GM21825 (cell line): ENCODE measurements around the gene ITPRIPL1.

Experiments used
- ATAC-seq: cut with Tn5 transposase; IDR thresholded peaks from one replicate; pipeline ENCODE4 v1.9.1; 2021; ENCODE audit warnings: mild to moderate bottlenecking, moderate library complexity; ENCODE audit not compliant: unreplicated experiment

Gene ITPRIPL1

GRCh38 chr2:96353606-96354101 lies 28.5 kb downstream of the ITPRIPL1 start:
- ATAC-seq: no peak

DNA sequence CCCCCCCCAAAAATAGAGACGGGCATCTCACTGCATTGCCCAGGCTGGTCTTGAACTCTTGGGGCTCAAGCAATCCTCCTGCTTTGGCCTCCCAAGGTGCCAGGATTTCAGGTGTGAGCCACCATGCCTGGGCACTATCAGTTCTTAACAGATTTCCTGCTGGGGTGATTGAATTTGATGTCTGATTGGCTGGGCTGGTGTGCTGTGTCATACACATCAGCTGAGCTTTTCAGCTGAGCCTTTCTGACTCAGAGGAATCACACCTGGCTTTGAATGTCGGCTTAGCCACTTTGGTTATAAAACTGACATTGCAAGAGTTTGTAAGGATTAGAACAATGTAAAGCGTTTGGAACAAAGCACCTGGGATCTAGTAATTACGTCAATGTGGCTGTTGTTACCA lies 29.4 kb downstream of the ITPRIPL1 start:
- ATAC-seq: no peak

- no peak for ATAC-seq
Measured at GRCh38 chr2:96356889-96357288, 31.8 kb downstream of the ITPRIPL1 start.

- ATAC-seq: no peak
Measured at GRCh38 chr2:96359310-96359709, 34.2 kb downstream of the ITPRIPL1 start.

GRCh38 chr2:96359866-96360265 lies 34.7 kb downstream of the ITPRIPL1 start:
- no peak for ATAC-seq

- no peak for ATAC-seq
Measured at GRCh38 chr2:96361751-96362150, 36.6 kb downstream of the ITPRIPL1 start.

DNA sequence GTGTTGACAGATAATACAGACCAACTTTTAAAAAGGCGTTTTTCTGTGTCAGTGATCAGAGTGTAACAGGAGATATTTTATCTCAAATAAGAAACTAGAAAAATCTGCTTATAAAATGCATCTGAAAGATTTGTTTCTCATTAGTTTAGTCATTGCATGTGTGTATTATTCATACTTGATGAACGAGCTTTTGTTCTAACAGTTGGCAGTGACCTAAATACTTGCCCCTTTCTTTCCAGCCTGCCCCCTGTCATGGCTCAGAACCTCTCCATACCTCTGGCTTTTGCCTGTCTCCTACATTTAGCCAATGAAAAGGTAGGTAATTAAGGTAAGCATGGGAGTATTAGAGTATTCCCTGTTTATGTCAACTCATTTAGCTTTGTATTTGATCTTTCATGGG lies 44.1 kb downstream of the ITPRIPL1 start:
- no peak for ATAC-seq

DNA sequence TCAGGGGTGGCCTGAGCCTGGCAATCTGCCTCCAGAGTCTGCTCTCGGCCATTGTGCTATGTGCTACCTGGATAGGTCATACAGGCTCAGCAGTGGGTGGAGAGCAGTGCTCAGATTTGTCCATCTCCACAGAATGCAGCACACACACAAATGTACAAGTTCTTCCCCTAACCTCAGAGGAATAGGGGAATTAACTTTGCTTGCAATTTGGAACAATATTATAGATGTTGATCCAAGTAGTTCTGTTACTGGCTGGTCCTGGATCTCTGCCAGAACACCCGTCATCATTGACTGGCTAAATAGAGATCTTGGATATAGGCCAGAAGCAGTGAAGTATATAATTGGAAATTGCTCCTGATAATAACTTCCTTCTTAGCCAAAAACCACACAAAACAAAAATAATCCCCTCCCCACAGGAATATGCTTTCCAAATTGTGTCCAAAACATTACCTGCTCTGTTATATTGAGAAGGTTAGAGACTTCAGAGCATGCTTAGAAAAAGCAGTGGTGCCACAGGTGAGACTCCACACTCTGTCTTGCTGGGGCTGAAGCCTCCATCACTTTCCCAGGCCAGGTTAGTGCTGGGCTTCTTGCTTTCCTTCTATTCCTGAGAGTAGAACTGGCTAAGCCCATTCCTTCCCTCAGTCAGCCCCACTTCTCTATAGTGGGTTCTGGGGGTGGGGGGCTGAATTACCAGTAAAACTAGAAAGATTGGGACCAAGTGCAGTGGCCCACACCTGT lies 49.3 kb downstream of the ITPRIPL1 start:
- no peak for ATAC-seq
